H1 (cell line): ENCODE data around the gene TMEM185B. TPM values are rescaled to one million over a fixed set of nuclear protein-coding genes. Genes with fewer than 3 reads are reported as not detected.

Source experiments
- CTCF ChIA-PET: fragments of 300-600 bp; sonication (Branson Sonifier 250); formaldehyde crosslinking; loops from one replicate; lab custom pipeline; 2021; ENCODE audit not compliant: partially characterized antibody; lab: Charles Lee
- POLR2A ChIA-PET: fragments of 300-600 bp; sonication (Branson Sonifier 250); formaldehyde crosslinking; loops from one replicate; lab custom pipeline; 2021; ENCODE audit warnings: inconsistent platforms; ENCODE audit not compliant: partially characterized antibody; lab: Charles Lee
- DNase-seq, 2 experiments: peaks; one replicate each; pipeline versions ENCODE4 v3.0.0 to v3.0.0-alpha.2; 2010 to 2022; ENCODE audit warnings: low spot score in 2 of 2, low read depth in 1 of 2, mixed read lengths in 1 of 2
- FAIRE-seq: peaks from 2 replicates; lab custom pipeline; 2011; peaks lifted over from hg19 to GRCh38; lab: Jason Lieb, UNC
- H2AFZ ChIP-seq: 2 replicates; pipeline ENCODE4 v1.8.1; 2012; ENCODE audit warnings: low read length, inconsistent platforms
- H2AK5ac ChIP-seq: 2 replicates; pipeline ENCODE4 v1.6.1; 2013; ENCODE audit warnings: low read depth, low read length
- H2BK120ac ChIP-seq: replicated peaks from 2 replicates; pipeline ENCODE3; 2013; ENCODE audit warnings: low read depth, low read length, inconsistent platforms
- H2BK12ac ChIP-seq: 2 replicates; pipeline ENCODE4 v1.6.1; 2013; ENCODE audit warnings: low read depth, low read length
- H2BK15ac ChIP-seq: 2 replicates; pipeline ENCODE4 v1.6.1; 2013; ENCODE audit warnings: low read length
- H2BK20ac ChIP-seq: 2 replicates; pipeline ENCODE4 v1.6.1; 2013; ENCODE audit warnings: low read length
- H2BK5ac ChIP-seq: 2 replicates; pipeline ENCODE4 v1.6.1; 2013; ENCODE audit warnings: low read depth, low read length
- H3K14ac ChIP-seq: 2 replicates; pipeline ENCODE4 v1.6.1; 2013; ENCODE audit warnings: inconsistent platforms; ENCODE audit not compliant: insufficient read length
- H3K18ac ChIP-seq: 2 replicates; pipeline ENCODE4 v1.6.1; 2013; ENCODE audit warnings: low read length; ENCODE audit errors: extremely low read depth
- H3K23ac ChIP-seq: 2 replicates; pipeline ENCODE4 v1.6.1; 2013; ENCODE audit warnings: inconsistent platforms; ENCODE audit not compliant: insufficient read length
- H3K23me2 ChIP-seq: 2 replicates; pipeline ENCODE4 v1.6.1; 2013; ENCODE audit warnings: low read depth, low read length
- H3K27ac ChIP-seq: 2 replicates; pipeline ENCODE4 v1.6.1; 2011; ENCODE audit warnings: low read depth, low read length, inconsistent platforms
- H3K27me3 ChIP-seq, 4 experiments: replicated peaks in 1 of 4; 1 replicate in 1 of 4; 2 replicates in 3 of 4; pipeline versions ENCODE4 v1.6.1 to v1.8.1; 2011 to 2013; ENCODE audit warnings: low read length in 3 of 4, mild to moderate bottlenecking in 3 of 4, inconsistent platforms in 2 of 4, mixed read lengths in 2 of 4, moderate library complexity in 1 of 4; ENCODE audit not compliant: control insufficient read depth in 3 of 4, insufficient read depth in 3 of 4; ENCODE audit errors: extremely low read depth in 1 of 4
- H3K36me3 ChIP-seq, 4 experiments: 2 replicates each; pipeline versions ENCODE4 v1.6.1 to v1.8.1; 2011 to 2013; ENCODE audit warnings: mild to moderate bottlenecking in 4 of 4, low read length in 3 of 4, moderate library complexity in 2 of 4, control low read depth in 1 of 4, inconsistent platforms in 1 of 4; ENCODE audit not compliant: insufficient read depth in 4 of 4, control insufficient read depth in 2 of 4
- H3K4ac ChIP-seq: replicated peaks from 2 replicates; pipeline ENCODE3; 2013; ENCODE audit warnings: low read length, low read depth, mixed read lengths, inconsistent platforms; ENCODE audit not compliant: insufficient read length
- H3K4me1 ChIP-seq, 4 experiments: replicated peaks in 1 of 4; 1 replicate in 1 of 4; 2 replicates in 3 of 4; pipeline versions ENCODE4 v1.6.1 to v1.8.1; 2011 to 2013; ENCODE audit warnings: low read length in 3 of 4, inconsistent platforms in 2 of 4, mixed read lengths in 1 of 4; ENCODE audit not compliant: insufficient read depth in 4 of 4, control insufficient read depth in 3 of 4
- H3K4me2 ChIP-seq, 2 experiments: 2 replicates each; pipeline versions ENCODE4 v1.6.1 to v1.8.1; 2011 to 2013; ENCODE audit warnings: low read depth in 2 of 2, low read length in 2 of 2, control low read depth in 1 of 2, inconsistent platforms in 1 of 2, mild to moderate bottlenecking in 1 of 2; ENCODE audit not compliant: insufficient read depth in 1 of 2
- H3K4me3 ChIP-seq, 4 experiments: fragments of 200-600, 300-600 bp in 1 of 4; sonication (generic), shearing (Covaris generic), sonication (Bioruptor Twin) in 1 of 4; 2 replicates each; pipeline versions ENCODE4 v1.5.1 to v1.8.1; 2011 to 2016; ENCODE audit warnings: low read length in 4 of 4, low read depth in 3 of 4, control low read depth in 2 of 4, inconsistent platforms in 2 of 4, mild to moderate bottlenecking in 2 of 4, mixed read lengths in 1 of 4, moderate library complexity in 1 of 4; ENCODE audit not compliant: insufficient read depth in 2 of 4; ENCODE audit errors: extremely low read depth in 1 of 4
- H3K56ac ChIP-seq: replicated peaks from 2 replicates; pipeline ENCODE3; 2013; ENCODE audit warnings: low read depth, mild to moderate bottlenecking, mixed read lengths, low read length, inconsistent platforms; ENCODE audit not compliant: insufficient read length
- H3K79me1 ChIP-seq: 2 replicates; pipeline ENCODE4 v1.6.1; 2013; ENCODE audit warnings: low read depth, low read length, control low read depth
- H3K79me2 ChIP-seq, 2 experiments: 2 replicates each; pipeline versions ENCODE4 v1.6.1 to v1.8.1; 2012 to 2013; ENCODE audit warnings: low read length in 2 of 2, mild to moderate bottlenecking in 2 of 2, inconsistent platforms in 1 of 2; ENCODE audit not compliant: insufficient read depth in 2 of 2, control insufficient read depth in 1 of 2
- H3K9ac ChIP-seq, 4 experiments: replicated peaks in 1 of 4; 1 replicate in 1 of 4; 2 replicates in 3 of 4; pipeline versions ENCODE4 v1.6.1 to v1.8.1; 2011 to 2013; ENCODE audit warnings: low read depth in 3 of 4, low read length in 3 of 4, control low read depth in 2 of 4, mild to moderate bottlenecking in 2 of 4, moderate library complexity in 2 of 4, inconsistent platforms in 1 of 4; ENCODE audit errors: extremely low read depth in 1 of 4
- H3K9me3 ChIP-seq, 2 experiments: 2 replicates each; pipeline versions ENCODE4 v1.6.1 to v1.8.1; 2012 to 2013; ENCODE audit warnings: mild to moderate bottlenecking in 2 of 2, moderate library complexity in 2 of 2, control low read depth in 1 of 2, inconsistent platforms in 1 of 2, low read depth in 1 of 2, low read length in 1 of 2, mixed read lengths in 1 of 2; ENCODE audit not compliant: insufficient read depth in 2 of 2
- H4K20me1 ChIP-seq, 2 experiments: replicated peaks in 1 of 2; 2 replicates each; pipeline versions ENCODE3 to v1.8.1; 2011 to 2013; ENCODE audit warnings: inconsistent platforms in 2 of 2, low read length in 2 of 2, mild to moderate bottlenecking in 1 of 2; ENCODE audit not compliant: insufficient read depth in 2 of 2, control insufficient read depth in 1 of 2
- H4K5ac ChIP-seq: 2 replicates; pipeline ENCODE4 v1.6.1; 2013; ENCODE audit warnings: low read length, low read depth, mixed read lengths, inconsistent platforms; ENCODE audit not compliant: insufficient read length
- H4K8ac ChIP-seq: 2 replicates; pipeline ENCODE4 v1.8.0; 2013; ENCODE audit warnings: mild to moderate bottlenecking, moderate library complexity, low read length, inconsistent platforms; ENCODE audit not compliant: insufficient read depth; ENCODE audit errors: extremely low read depth
- H4K91ac ChIP-seq: replicated peaks from 2 replicates; pipeline ENCODE3; 2013; ENCODE audit warnings: low read length, mixed read lengths, inconsistent platforms; ENCODE audit not compliant: insufficient read length
- CHD2 ChIP-seq: IDR thresholded peaks from 2 replicates; pipeline ENCODE4 v1.6.1; 2012; ENCODE audit warnings: low read length, improper control_type of control experiment
- CTBP2 ChIP-seq: IDR thresholded peaks from 2 replicates; pipeline ENCODE4 v1.7.0; 2011; ENCODE audit warnings: borderline replicate concordance, mild to moderate bottlenecking, moderate library complexity, mixed read lengths, low read length; ENCODE audit not compliant: insufficient read depth, insufficient read length
- FOSL1 ChIP-seq: IDR thresholded peaks from 2 replicates; pipeline ENCODE4 v1.6.1; 2011; ENCODE audit warnings: mild to moderate bottlenecking, low read depth, low read length, moderate library complexity; ENCODE audit not compliant: insufficient read depth
- GABPA ChIP-seq: IDR thresholded peaks from 2 replicates; pipeline ENCODE4 v1.6.1; 2011; ENCODE audit warnings: mild to moderate bottlenecking, low read length, moderate library complexity, borderline replicate concordance; ENCODE audit not compliant: insufficient read depth
- HDAC6 ChIP-seq: IDR thresholded peaks from one replicate; pipeline ENCODE4 v1.7.1; 2012; ENCODE audit warnings: low read depth, mild to moderate bottlenecking, inconsistent platforms, low read length, moderate library complexity
- JUN ChIP-seq: IDR thresholded peaks from 2 replicates; pipeline ENCODE4 v1.6.1; 2011; ENCODE audit warnings: low read depth, mild to moderate bottlenecking, improper control_type of control experiment, low read length
- KDM4A ChIP-seq: IDR thresholded peaks from one replicate; pipeline ENCODE4 v1.7.1; 2012; ENCODE audit warnings: low read depth, mild to moderate bottlenecking, moderate library complexity, low read length, inconsistent platforms; ENCODE audit not compliant: severe bottlenecking
- NRF1 ChIP-seq: IDR thresholded peaks from 2 replicates; pipeline ENCODE4 v1.6.1; 2011; ENCODE audit warnings: mild to moderate bottlenecking, low read depth, low read length, improper control_type of control experiment
- RFX5 ChIP-seq: IDR thresholded peaks from 2 replicates; pipeline ENCODE4 v1.6.1; 2011; ENCODE audit warnings: low read depth, low read length, improper control_type of control experiment, borderline replicate concordance
- SP4 ChIP-seq: IDR thresholded peaks from 2 replicates; pipeline ENCODE4 v1.6.1; 2012; ENCODE audit warnings: low read length, inconsistent platforms
- TAF1 ChIP-seq: IDR thresholded peaks from 2 replicates; pipeline ENCODE4 v1.6.1; 2011; ENCODE audit warnings: mild to moderate bottlenecking, low read depth, low read length
- TAF7 ChIP-seq: optimal IDR thresholded peaks from 2 replicates; pipeline ENCODE3; 2011; ENCODE audit warnings: low read depth, mild to moderate bottlenecking, inconsistent platforms, low read length, moderate library complexity, borderline replicate concordance
- TBP ChIP-seq: IDR thresholded peaks from 2 replicates; pipeline ENCODE4 v1.6.1; 2011; ENCODE audit warnings: low read depth, low read length, improper control_type of control experiment
- WGBS, 2 experiments: shearing (Covaris generic) in 1 of 2; methylation state at CpG; one replicate each; pipeline versions ENCODE4 v1.1.6 to v1.1.7; 2013 to 2015; ENCODE audit warnings: low lambda C conversion rate in 2 of 2, mixed read lengths in 2 of 2, inconsistent platforms in 1 of 2, low coverage in 1 of 2, missing lambda C conversion rate in 1 of 2; ENCODE audit not compliant: insufficient replicate concordance in 2 of 2, insufficient coverage in 1 of 2, insufficient read length in 1 of 2; ENCODE audit errors: extremely low coverage in 1 of 2, missing lambda C conversion rate in 1 of 2; 5-methylcytosine and 5-hydroxymethylcytosine counted together
- polyA plus RNA-seq, 7 experiments: library from polyadenylated mRNA; depleted of rRNA in 3 of 7; stranded (reverse) in 5 of 7; unstranded in 2 of 7; fragments of >200 nt in 5 of 7; fragments of 200-250 nt in 2 of 7; gene quantifications; 1 replicate in 5 of 7; 2 replicates in 1 of 7; 4 replicates in 1 of 7; pipeline versions ENCODE4 v1.2.1 to v1.2.3, GENCODE V29; 2011 to 2013; ENCODE audit warnings: missing spikeins in 2 of 7, mixed read lengths in 2 of 7
- total RNA-seq: library from RNA; stranded (reverse); fragmentation: NEBNext Ultra II Directional; extraction: Animal tissue kit (Norgen Biotek cat#: 25700); gene quantifications from 2 replicates; pipeline ENCODE4 v1.2.1, GENCODE V29; 2021

TMEM185B gene
- total and polyA plus RNA-seq, 2 of the 8 experiments (the other 6 are each of a cell fraction or from before 2014, with no cell fraction given), result 13.5 to 14.0 TPM

DNA sequence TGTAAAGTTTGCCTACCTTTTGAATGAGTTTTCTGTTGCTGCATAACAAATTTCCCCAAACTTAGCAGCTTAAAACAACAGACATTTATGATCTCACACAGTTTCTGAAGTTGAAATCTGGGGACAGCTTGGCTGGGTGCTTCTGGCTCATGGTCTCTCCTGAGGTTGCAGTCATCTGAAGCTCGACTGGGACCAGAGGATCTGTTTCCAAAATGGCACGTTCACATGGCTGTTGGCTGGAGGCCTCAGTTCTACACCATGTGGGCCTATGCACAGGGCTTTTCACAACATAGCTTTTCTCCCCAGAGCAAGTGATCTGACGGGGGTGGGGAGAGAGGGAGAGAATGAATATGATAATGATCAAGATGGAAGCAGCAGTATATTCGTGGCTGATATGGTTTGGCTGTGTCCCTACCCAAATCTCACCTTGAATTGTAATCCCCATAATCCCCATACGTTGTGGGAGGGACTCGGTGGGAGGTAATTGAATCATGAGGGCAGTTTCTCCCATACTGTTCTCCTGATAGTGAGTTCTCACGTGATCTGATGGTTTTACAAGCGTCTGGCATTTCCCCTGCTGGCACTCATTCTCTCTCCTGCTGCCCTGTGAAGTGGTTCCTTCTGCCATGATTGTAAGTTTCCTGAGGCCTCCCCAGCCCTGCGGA, 32.9 kb upstream of the TMEM185B start:
- 77% methylated on average over 9 of the region's 9 CpGs; no CpG with 5 or more reads in 1 of the 2 experiments for WGBS, 2 experiments
- H2AFZ ChIP-seq, result no peak overlapping the region
- H3K14ac ChIP-seq, result no peak overlapping the region
- H2AK5ac ChIP-seq, result no peak overlapping the region
- peaks cover 7 to 11% of the 10 kb centered on the region in 2 experiments; a peak in 2 of 4 replicates for H3K9me3 ChIP-seq
- no peak overlapping the region for H3K4me3 ChIP-seq
- DNase-seq (no peak), FAIRE-seq (no peak)
- H3K9ac ChIP-seq, result no peak overlapping the region
- no peak overlapping the region for H3K18ac ChIP-seq
- peaks cover 14% of the 10 kb centered on the region for H3K23me2 ChIP-seq
- H4K91ac ChIP-seq, result no peak overlapping the region
- no peak overlapping the region for H3K27ac ChIP-seq
- H3K4me2 ChIP-seq, result no peak overlapping the region
- H3K56ac ChIP-seq, result no peak overlapping the region
- POLR2A ChIA-PET, result interaction anchor here (1.8 kb wide), 1 partner anchor 11 kb away, joined by 3 read pairs; no protein-coding TSS in a partner anchor
- H3K79me1 ChIP-seq, result no peaks in the 10 kb centered on the region
- H3K4ac ChIP-seq, result no peak overlapping the region
- no peak overlapping the region for H2BK15ac ChIP-seq
- peaks cover 0 to 5% of the 10 kb centered on the region in 2 experiments for H4K20me1 ChIP-seq
- no peak overlapping the region for H2BK5ac ChIP-seq
- no peaks in the 10 kb centered on the region for H3K36me3 ChIP-seq
- no peak overlapping the region for H3K23ac ChIP-seq
- H2BK120ac ChIP-seq, result no peak overlapping the region
- H2BK20ac ChIP-seq, result no peak overlapping the region
- H4K8ac ChIP-seq, result no peak overlapping the region
- H4K5ac ChIP-seq, result no peak overlapping the region
- no peak overlapping the region for H2BK12ac ChIP-seq
- peaks cover 4 to 10% (median 8%) of the 10 kb centered on the region in 4 experiments for H3K4me1 ChIP-seq
- H3K27me3 ChIP-seq, result peaks cover 4 to 32% (median 20%) of the 10 kb centered on the region in 4 experiments
- CTCF ChIA-PET, result interaction anchor here (0.7 to 1.8 kb wide), 8 partner anchors 23 to 201 kb away, joined by 3 to 7 read pairs (median 3); no protein-coding TSS in a partner anchor
- H3K79me2 ChIP-seq, result no peaks in the 10 kb centered on the region
- no peak for TF ChIP-seq CTBP2
- no peak for TF ChIP-seq FOSL1
- no peak for TF ChIP-seq RFX5
- TF ChIP-seq KDM4A, result no peak
- no peak for TF ChIP-seq JUN
- TF ChIP-seq TAF7, result no peak
- no peak for TF ChIP-seq NRF1
- no peak for TF ChIP-seq GABPA
- no peak for TF ChIP-seq SP4
- TF ChIP-seq TAF1, result no peak
- TF ChIP-seq CHD2, result no peak
- no peak for TF ChIP-seq TBP
- TF ChIP-seq HDAC6, result no peak
